Naive thymus-derived CD8-positive, alpha-beta T cell (primary cell): ENCODE results near the gene ARHGAP26. TPM values are rescaled to one million over a fixed set of nuclear protein-coding genes. Genes with fewer than 3 reads are reported as not detected.

Experiments
- ATAC-seq, 2 donors: fragments of 150-1000 bp; cut with Tn5 transposase in 1 of 2; sonication (Bioruptor Pico), chemical (Tn5 transposase) in 1 of 2; 1 replicate in 1 of 2; 2 replicates in 1 of 2; pipeline ENCODE4 v1.10.0; 2021; ENCODE audit warnings: mild to moderate bottlenecking in 2 of 2, moderate library complexity in 2 of 2
- POLR2A ChIA-PET: fragments of 350-600 bp; sonication (Branson Sonifier 250); formaldehyde crosslinking; loops from one replicate; lab custom pipeline; 2021; ENCODE audit warnings: antibody characterized with exemption; lab: Charles Lee
- DNase-seq, 10 donors: peaks; one replicate each; pipeline versions ENCODE4 v3.0.0 to v3.0.0-alpha.2; 2020 to 2022
- H3K27ac Mint-ChIP-seq, 10 donors: one replicate each; pipeline ENCODE4 v1.8.0; 2020 to 2022; ENCODE audit warnings: mild to moderate bottlenecking in 10 of 10, mixed read lengths in 10 of 10, moderate library complexity in 4 of 10, inconsistent platforms in 1 of 10
- H3K27me3 Mint-ChIP-seq, 5 donors: one replicate each; pipeline ENCODE4 v1.8.0; 2021 to 2022; ENCODE audit warnings: mixed read lengths in 5 of 5
- H3K36me3 Mint-ChIP-seq, 3 donors: one replicate each; pipeline ENCODE4 v1.8.0; 2020 to 2022; ENCODE audit warnings: mixed read lengths in 3 of 3, mild to moderate bottlenecking in 2 of 3, inconsistent platforms in 1 of 3
- H3K4me1 Mint-ChIP-seq, 4 donors: one replicate each; pipeline ENCODE4 v1.8.0; 2021 to 2022; ENCODE audit warnings: mixed read lengths in 4 of 4
- H3K4me3 Mint-ChIP-seq, 10 donors: one replicate each; pipeline ENCODE4 v1.8.0; 2020 to 2022; ENCODE audit warnings: mild to moderate bottlenecking in 10 of 10, mixed read lengths in 10 of 10, moderate library complexity in 6 of 10, inconsistent platforms in 1 of 10
- H3K9me3 Mint-ChIP-seq, 9 donors: one replicate each; pipeline ENCODE4 v1.8.0; 2020 to 2022; ENCODE audit warnings: mixed read lengths in 9 of 9, mild to moderate bottlenecking in 3 of 9, inconsistent platforms in 1 of 9, moderate library complexity in 1 of 9
- polyA plus RNA-seq, 3 donors: library from polyadenylated mRNA; unstranded; fragments of 300-500 nt; fragmentation: Illumina TruSeq; gene quantifications; one replicate each; pipeline ENCODE4 v1.2.3, GENCODE V29; 2021
- total RNA-seq, 8 experiments: library from RNA in 2 of 8; stranded (reverse) in 2 of 8; gene quantifications; one replicate each; pipeline ENCODE4 v1.2.3 and lab custom pipeline; 2021 to 2026

ARHGAP26 gene
- total and polyA plus RNA-seq, 5 experiments from 2014 or later, result 9.1 to 30.5 (median 15.7) TPM

DNA sequence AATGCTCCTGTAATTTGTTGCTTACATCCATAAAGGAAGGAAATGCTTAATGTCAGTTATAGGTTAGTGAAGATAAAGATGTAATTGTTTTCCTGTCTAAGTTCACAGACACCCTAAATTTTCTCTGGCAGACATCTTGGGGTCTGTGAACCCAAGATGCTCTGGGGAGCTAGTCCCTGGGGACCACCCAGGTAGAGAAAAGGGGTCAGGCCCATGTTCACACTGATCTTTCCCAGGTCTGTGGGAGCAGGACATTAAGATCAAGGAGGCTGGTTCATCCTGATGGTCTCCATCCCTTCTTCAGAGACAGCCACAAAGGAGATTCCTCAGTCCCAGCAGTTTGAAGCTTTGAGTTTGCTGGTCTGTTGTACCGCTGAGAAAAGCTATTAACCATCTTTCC, 267.5 kb downstream of the ARHGAP26 start:
- no peak for ATAC-seq

DNA sequence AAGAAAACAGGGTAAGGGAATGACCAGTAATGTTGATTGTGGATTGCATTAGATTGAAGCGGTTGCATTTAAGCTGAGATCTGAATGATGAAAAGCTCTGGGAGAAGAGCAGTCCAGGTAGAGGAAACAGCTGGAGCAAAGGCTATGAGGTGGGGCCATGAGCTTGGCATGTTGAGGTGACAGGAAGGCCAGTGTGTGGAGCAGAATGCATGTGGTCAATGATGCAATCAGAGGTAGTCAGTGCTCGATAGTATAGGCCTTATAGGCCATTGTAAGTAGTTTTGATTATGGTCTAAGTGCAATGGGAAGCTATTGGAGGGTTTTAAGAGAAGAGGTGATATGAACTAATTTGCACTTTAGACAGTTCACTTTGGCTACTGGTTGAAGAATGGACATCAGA, 270.4 kb downstream of the ARHGAP26 start:
- no peak overlapping the region for H3K4me3 Mint-ChIP-seq
- H3K27me3 Mint-ChIP-seq, result no peaks in the 10 kb centered on the region
- peaks cover 2 to 12% (median 5%) of the 10 kb centered on the region in 4 donors for H3K4me1 Mint-ChIP-seq
- POLR2A ChIA-PET, result no interaction called here
- ATAC-seq (no peak), DNase-seq (no peak)
- H3K9me3 Mint-ChIP-seq, result no peaks in the 10 kb centered on the region
- peaks cover 13 to 75% (median 64%) of the 10 kb centered on the region in 3 donors for H3K36me3 Mint-ChIP-seq
- no peak overlapping the region for H3K27ac Mint-ChIP-seq

More for the DNA sequence above, 267.5 kb downstream of the ARHGAP26 start:
- Mint-ChIP-seq H3K4me1 (peaks cover 2 to 15% (median 5%) of the 10 kb centered on the region in 4 donors), H3K27ac (peak overlapping the region in 1 of 10 donors; percentile 10), H3K4me3 (no peak overlapping the region), H3K27me3 (no peaks in the 10 kb centered on the region), H3K9me3 (no peaks in the 10 kb centered on the region), H3K36me3 (peaks cover 13 to 55% (median 42%) of the 10 kb centered on the region in 3 donors)
- POLR2A ChIA-PET, result no interaction called here
- no peak for DNase-seq

DNA sequence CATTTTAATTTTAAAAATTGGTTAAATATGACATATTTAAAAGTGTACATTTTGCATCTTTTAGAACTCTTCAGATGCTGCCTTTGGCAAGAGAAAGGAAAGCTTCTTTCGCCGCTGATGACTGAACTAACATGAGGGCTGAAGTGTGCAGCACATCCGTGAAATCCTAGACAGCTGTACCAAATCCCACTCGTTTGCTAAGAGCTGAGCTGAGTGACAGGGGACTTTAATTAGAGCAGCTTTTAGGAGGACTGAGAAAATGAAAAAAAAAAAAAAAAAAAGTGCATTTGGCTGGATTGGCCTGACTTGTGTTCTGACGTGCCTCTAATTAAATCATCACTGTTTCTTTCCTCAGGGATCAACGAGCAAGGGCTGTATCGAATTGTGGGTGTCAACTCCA, 271.3 kb downstream of the ARHGAP26 start:
- Mint-ChIP-seq H3K4me3 (no peak overlapping the region), H3K36me3 (peaks cover 13 to 69% (median 63%) of the 10 kb centered on the region in 3 donors), H3K9me3 (no peaks in the 10 kb centered on the region), H3K4me1 (peaks cover 0 to 6% (median 2%) of the 10 kb centered on the region in 4 donors), H3K27ac (no peak overlapping the region), H3K27me3 (no peaks in the 10 kb centered on the region)
- DNase-seq (no peak), ATAC-seq (no peak)
- POLR2A ChIA-PET, result no interaction called here

DNA sequence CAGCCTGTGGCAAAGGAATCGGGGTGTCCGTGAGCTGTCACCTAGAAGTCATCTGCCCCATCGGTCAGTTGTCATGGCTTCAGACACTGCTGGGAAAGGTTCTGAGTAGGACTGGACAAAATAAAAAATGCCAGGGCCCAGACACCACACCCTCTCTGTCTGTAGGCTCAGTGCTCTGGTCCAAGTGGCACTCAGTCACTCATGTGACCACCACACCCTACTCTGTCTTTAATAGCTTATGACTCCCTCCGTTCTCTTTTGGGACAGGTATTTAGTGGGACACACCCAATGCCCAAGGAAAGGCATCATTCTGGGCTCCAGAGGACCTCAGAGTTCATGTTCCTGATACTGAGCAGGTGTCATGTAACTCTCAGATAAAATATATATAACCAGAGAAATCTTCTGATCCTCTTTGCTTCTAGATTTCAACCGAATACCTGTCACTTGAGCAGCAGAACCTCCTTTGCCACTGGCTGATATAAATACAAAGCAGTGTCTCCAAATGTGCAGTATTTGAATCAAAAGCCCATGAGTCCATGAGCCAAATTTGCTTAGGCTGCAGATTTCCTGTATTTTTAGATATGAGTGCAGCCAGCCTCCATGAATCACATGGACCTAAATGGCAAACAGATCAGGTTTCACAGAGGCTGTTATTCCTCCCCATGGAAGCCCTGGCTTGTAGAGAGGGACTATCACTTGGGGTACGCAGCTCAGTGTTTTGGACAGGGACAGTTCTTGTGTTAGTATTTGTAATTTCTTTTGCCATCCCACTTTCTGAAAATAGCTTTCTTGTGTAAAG, 272.0 kb downstream of the ARHGAP26 start:
- no peak overlapping the region for H3K4me3 Mint-ChIP-seq
- no peak for ATAC-seq
- H3K4me1 Mint-ChIP-seq, result peaks cover 0 to 3% (median 1%) of the 10 kb centered on the region in 4 donors
- no peak for DNase-seq
- H3K27ac Mint-ChIP-seq, result no peak overlapping the region
- no peaks in the 10 kb centered on the region for H3K27me3 Mint-ChIP-seq
- POLR2A ChIA-PET, result no interaction called here
- H3K36me3 Mint-ChIP-seq, result peaks cover 13 to 68% (median 61%) of the 10 kb centered on the region in 3 donors
- H3K9me3 Mint-ChIP-seq, result no peaks in the 10 kb centered on the region

DNA sequence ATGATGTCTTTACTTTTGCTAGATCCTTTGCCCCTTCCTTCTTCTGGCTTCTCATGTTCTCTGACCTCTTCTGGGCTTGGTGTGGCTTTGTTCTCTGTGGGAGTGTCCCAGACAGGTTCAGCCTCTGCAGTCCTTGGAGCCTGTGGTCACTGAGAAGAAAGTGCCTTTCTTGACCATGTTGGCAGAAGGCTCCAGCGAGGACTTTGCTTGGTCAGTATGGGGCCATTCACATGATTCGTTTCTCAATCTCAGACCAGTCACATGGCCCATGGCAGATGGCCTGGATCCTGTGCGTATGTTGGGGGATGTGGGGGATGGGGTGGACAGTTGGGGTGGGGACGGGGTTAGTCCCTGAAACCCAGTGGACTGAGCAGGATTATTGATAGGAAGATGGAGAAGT, 274.1 kb downstream of the ARHGAP26 start:
- DNase-seq (no peak), ATAC-seq (no peak)
- POLR2A ChIA-PET, result no interaction called here
- Mint-ChIP-seq H3K9me3 (no peaks in the 10 kb centered on the region), H3K27me3 (no peaks in the 10 kb centered on the region), H3K4me1 (peaks cover 0 to 2% (median 0%) of the 10 kb centered on the region in 4 donors), H3K4me3 (peak overlapping the region in 1 of 10 donors; percentile 25), H3K36me3 (peaks cover 13 to 62% (median 53%) of the 10 kb centered on the region in 3 donors), H3K27ac (no peak overlapping the region)

DNA sequence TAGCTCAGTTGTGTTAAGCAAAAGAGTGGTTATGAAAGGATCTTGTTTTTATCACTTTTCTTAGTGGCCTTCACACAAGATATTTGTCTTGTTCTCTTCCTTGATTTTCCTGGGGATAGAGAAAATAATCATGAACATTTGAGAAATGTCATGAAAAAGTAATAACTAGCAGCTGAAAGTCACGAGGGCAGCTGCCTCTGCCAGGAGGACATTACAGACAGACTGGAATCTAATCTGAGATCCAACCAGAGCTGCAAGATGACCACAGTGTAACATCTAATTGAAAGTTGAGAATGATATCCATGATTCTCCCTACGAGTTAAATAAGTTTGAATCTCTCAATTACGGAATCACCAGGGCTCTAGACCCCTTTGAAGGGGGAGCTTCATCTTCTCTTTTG, 274.9 kb downstream of the ARHGAP26 start:
- POLR2A ChIA-PET, result no interaction called here
- peaks cover 3 to 7% (median 5%) of the 10 kb centered on the region in 4 donors for H3K4me1 Mint-ChIP-seq
- no peaks in the 10 kb centered on the region for H3K27me3 Mint-ChIP-seq
- no peak overlapping the region for H3K27ac Mint-ChIP-seq
- peaks cover 7 to 57% (median 48%) of the 10 kb centered on the region in 3 donors for H3K36me3 Mint-ChIP-seq
- ATAC-seq (no peak), DNase-seq (no peak)
- no peak overlapping the region for H3K4me3 Mint-ChIP-seq
- no peaks in the 10 kb centered on the region for H3K9me3 Mint-ChIP-seq

DNA sequence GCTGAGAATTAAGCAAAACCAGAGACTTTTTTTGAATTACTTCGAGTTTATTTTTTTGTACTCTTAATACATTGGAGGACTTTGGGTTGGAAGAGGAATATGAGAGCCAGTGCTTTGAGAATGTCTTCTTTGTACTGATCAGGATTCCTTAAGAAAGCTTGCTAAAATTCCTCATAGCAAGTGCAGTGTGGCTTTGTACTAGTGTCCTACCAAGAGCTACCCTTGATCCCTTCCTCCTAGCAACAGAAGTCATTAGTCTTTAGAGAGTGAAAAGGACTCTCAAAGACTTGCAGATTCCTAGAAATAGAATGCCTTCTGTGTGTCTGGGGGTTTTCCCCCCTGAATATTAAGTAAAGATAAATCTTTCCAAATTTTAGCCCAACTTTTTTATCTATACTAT, 276.1 kb downstream of the ARHGAP26 start:
- POLR2A ChIA-PET, result no interaction called here

DNA sequence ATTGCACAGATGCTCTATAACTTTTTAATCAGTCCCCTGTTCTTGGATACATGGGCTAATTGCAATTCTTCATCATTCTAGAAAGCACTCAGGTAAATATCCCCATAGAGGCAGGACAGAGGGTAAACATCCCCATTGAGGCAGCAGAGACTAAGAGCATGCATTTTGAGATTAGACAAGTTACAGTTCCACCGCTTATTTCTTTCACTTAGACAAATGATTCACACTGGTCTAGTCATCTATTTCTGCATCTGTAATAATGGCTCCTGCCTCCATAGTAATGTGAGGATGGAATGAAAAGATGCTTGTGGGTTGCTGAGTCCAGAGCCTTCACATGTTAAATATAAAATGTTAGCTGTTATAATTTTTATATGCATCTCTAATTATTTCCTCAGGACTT, 276.9 kb downstream of the ARHGAP26 start:
- no peak for ATAC-seq
- POLR2A ChIA-PET, result no interaction called here
- H3K27me3 Mint-ChIP-seq, result no peaks in the 10 kb centered on the region
- DNase-seq, result no peak
- H3K36me3 Mint-ChIP-seq, result peaks cover 4 to 57% (median 44%) of the 10 kb centered on the region in 3 donors
- H3K4me3 Mint-ChIP-seq, result no peak overlapping the region
- H3K9me3 Mint-ChIP-seq, result no peaks in the 10 kb centered on the region
- H3K4me1 Mint-ChIP-seq, result peaks cover 5 to 13% (median 8%) of the 10 kb centered on the region in 4 donors
- H3K27ac Mint-ChIP-seq, result no peak overlapping the region

More for the DNA sequence above, 276.1 kb downstream of the ARHGAP26 start:
- H3K9me3 Mint-ChIP-seq, result no peaks in the 10 kb centered on the region
- no peak overlapping the region for H3K27ac Mint-ChIP-seq
- H3K36me3 Mint-ChIP-seq, result peaks cover 4 to 60% (median 52%) of the 10 kb centered on the region in 3 donors
- H3K4me3 Mint-ChIP-seq, result no peak overlapping the region
- DNase-seq (no peak), ATAC-seq (no peak)
- no peaks in the 10 kb centered on the region for H3K27me3 Mint-ChIP-seq
- peaks cover 5 to 13% (median 8%) of the 10 kb centered on the region in 4 donors for H3K4me1 Mint-ChIP-seq

DNA sequence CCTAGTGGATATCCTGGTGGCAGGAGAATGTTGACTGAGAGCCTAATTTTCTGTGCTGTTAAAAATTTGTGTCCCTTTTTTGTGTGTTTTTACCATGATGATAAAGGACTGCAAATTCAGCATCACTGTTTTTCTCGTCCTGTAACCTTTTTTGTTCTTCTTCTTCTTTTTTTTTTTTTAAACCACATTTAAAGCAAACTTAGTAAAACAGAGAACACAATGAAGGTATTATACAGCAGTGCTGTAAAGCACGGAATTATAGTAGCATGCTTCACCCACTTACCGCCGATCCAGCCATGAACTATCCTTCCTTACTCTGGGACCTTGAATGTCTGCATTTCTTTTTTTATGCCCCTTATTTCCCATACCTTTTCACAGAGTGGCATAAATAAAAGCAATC, 280.0 kb downstream of the ARHGAP26 start:
- ATAC-seq (no peak), DNase-seq (no peak)
- peak overlapping the region in 2 of 10 donors; percentile 31 to 38 for H3K27ac Mint-ChIP-seq
- H3K4me3 Mint-ChIP-seq, result no peak overlapping the region
- no peaks in the 10 kb centered on the region for H3K9me3 Mint-ChIP-seq
- peaks cover 4 to 52% (median 39%) of the 10 kb centered on the region in 3 donors for H3K36me3 Mint-ChIP-seq
- H3K27me3 Mint-ChIP-seq, result no peaks in the 10 kb centered on the region
- POLR2A ChIA-PET, result no interaction called here
- peaks cover 5 to 34% (median 14%) of the 10 kb centered on the region in 4 donors for H3K4me1 Mint-ChIP-seq

DNA sequence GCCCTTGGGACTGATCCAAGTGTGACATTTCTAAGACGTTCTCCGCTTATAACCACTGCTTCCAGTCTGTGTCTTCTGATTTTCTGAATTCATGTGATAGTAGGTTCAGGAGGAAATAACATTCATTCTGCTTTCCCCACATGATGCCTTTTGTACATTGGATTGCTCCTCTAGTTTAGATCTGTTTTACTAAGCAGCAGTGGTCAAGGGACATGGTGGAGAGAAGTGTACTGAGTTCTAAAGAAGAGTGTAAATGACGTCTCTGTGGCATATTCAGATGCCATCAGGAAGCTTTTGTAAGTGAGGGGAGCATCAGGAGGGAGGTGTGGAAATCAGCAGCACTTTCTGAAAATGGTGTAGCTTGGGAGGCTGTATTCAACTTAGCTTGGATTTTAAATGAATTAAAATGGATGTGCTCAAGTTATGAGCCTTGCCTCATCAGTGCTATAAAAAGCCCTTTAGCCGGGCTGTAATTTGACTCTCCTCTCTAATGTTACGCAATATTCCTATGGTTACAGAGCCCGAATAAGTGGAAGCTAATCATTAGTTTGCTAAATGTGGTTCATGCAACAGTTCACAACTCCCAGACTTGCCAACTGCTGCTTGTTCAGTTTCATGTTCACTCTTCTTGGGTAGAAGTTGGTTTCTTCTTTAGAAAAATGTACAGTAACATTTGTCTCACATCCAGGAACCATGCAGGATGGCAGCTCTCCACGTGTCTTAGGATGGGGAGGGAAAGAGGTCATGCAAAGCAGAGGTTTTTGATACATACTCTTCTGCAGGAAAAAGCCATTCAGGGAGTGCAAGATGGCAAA, 281.3 kb downstream of the ARHGAP26 start:
- Mint-ChIP-seq H3K9me3 (no peaks in the 10 kb centered on the region), H3K27ac (peak overlapping the region in 1 of 10 donors; percentile 35)
- POLR2A ChIA-PET, result no interaction called here

DNA sequence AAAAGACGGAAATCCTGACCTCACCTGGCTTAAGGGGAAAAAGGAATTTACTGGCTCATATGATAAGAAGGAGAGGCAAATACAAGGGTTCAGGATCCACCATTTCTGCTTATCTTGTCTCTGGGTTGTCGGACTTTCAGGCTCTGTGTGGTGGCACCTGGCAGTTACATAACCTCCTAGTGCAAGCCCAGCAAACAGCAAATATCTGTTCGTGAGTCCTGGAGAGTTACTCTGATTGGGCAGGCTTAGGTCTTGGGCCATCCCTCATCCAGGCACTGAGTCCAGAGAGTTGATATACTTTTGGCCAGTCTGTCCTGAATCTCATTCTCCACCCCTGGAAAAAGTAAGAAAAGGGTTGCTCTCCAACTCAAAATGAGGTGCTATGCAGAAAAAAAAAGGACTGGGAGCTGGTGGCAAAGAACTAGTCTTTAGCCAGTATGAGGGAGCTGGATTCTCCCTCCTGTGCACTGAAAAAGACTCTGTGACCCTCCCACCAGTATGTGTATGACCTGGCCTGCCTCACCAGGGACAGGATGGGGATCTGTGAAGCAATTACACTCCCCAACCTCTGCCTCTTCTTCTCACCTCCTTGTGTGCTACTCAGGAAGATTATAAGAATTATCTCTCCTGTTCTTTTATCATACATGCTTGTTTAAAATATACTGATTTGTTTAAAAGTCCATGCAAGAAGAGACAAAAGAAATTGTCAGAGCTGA, 282.9 kb downstream of the ARHGAP26 start:
- H3K27ac Mint-ChIP-seq, result peak overlapping the region in 1 of 10 donors; percentile 1
- ATAC-seq, result no peak
- peaks cover 5 to 37% (median 14%) of the 10 kb centered on the region in 4 donors for H3K4me1 Mint-ChIP-seq

More for the DNA sequence above, 281.3 kb downstream of the ARHGAP26 start:
- DNase-seq (no peak), ATAC-seq (no peak)
- peaks cover 5 to 37% (median 14%) of the 10 kb centered on the region in 4 donors for H3K4me1 Mint-ChIP-seq
- H3K4me3 Mint-ChIP-seq, result no peak overlapping the region
- peaks cover 11 to 61% (median 46%) of the 10 kb centered on the region in 3 donors for H3K36me3 Mint-ChIP-seq
- H3K27me3 Mint-ChIP-seq, result no peaks in the 10 kb centered on the region

DNA sequence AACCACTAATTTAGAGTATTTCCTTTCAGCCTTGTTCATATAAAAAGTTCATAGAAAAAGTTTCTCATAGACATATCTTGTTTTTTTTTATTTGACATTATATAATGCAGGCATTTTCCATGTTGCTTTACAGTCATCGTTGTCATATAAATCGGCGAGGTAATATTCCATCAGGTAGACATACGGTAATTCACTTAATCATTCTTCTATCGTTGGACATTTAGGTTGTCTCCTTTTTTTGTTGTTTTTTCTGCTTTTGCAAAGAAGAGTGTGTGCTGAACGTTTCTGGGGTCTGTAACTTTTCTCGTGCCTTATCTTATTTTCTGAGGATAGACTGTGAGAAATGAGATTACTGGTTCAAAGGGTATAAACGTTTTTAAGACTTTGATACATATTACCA, 283.6 kb downstream of the ARHGAP26 start:
- ATAC-seq (no peak), DNase-seq (no peak)
- H3K36me3 Mint-ChIP-seq, result peaks cover 21 to 82% (median 67%) of the 10 kb centered on the region in 3 donors
- no peaks in the 10 kb centered on the region for H3K9me3 Mint-ChIP-seq
- no peak overlapping the region for H3K4me3 Mint-ChIP-seq
- POLR2A ChIA-PET, result no interaction called here
- peak overlapping the region in 1 of 10 donors; percentile 7 for H3K27ac Mint-ChIP-seq
- peaks cover 5 to 37% (median 14%) of the 10 kb centered on the region in 4 donors for H3K4me1 Mint-ChIP-seq
- H3K27me3 Mint-ChIP-seq, result no peaks in the 10 kb centered on the region

More for the DNA sequence above, 282.9 kb downstream of the ARHGAP26 start:
- Mint-ChIP-seq H3K9me3 (no peaks in the 10 kb centered on the region), H3K36me3 (peaks cover 15 to 76% (median 60%) of the 10 kb centered on the region in 3 donors), H3K4me3 (no peak overlapping the region), H3K27me3 (no peaks in the 10 kb centered on the region)
- POLR2A ChIA-PET, result no interaction called here
- no peak for DNase-seq
